ENCODE measurements around the gene ZKSCAN5.

DNA sequence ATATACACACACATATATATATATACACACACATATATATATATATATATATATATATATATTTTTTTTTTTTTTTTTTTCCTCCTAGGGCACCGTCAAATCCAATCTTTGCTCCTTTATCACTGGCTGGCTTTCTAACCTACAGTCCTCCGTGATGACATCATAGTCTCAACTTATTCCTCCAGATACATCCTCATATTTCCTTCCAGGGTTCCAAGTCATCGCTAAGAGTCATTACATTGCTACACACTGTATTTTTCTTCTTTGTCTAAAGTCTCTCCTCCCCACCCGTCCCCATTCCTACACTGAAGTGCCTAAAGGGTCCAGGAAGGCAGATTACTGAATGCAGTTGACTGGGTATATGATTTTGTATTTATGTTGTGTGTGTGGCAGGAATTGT, 48.6 kb downstream of the ZKSCAN5 start:
- TF ChIP-seq, protein P1, sequence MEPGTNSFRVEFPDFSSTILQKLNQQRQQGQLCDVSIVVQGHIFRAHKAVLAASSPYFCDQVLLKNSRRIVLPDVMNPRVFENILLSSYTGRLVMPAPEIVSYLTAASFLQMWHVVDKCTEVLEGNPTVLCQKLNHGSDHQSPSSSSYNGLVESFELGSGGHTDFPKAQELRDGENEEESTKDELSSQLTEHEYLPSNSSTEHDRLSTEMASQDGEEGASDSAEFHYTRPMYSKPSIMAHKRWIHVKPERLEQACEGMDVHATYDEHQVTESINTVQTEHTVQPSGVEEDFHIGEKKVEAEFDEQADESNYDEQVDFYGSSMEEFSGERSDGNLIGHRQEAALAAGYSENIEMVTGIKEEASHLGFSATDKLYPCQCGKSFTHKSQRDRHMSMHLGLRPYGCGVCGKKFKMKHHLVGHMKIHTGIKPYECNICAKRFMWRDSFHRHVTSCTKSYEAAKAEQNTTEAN (CRISPR knock-in tag; IDR thresholded peaks at IDR 0.05) = no peak
- TF ChIP-seq, protein P2, sequence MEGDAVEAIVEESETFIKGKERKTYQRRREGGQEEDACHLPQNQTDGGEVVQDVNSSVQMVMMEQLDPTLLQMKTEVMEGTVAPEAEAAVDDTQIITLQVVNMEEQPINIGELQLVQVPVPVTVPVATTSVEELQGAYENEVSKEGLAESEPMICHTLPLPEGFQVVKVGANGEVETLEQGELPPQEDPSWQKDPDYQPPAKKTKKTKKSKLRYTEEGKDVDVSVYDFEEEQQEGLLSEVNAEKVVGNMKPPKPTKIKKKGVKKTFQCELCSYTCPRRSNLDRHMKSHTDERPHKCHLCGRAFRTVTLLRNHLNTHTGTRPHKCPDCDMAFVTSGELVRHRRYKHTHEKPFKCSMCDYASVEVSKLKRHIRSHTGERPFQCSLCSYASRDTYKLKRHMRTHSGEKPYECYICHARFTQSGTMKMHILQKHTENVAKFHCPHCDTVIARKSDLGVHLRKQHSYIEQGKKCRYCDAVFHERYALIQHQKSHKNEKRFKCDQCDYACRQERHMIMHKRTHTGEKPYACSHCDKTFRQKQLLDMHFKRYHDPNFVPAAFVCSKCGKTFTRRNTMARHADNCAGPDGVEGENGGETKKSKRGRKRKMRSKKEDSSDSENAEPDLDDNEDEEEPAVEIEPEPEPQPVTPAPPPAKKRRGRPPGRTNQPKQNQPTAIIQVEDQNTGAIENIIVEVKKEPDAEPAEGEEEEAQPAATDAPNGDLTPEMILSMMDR (IDR thresholded peaks at IDR 0.05) = no peak
- TF ChIP-seq EMX1 (CRISPR knock-in tag; IDR thresholded peaks at IDR 0.05) (no peak), GABPB1 (CRISPR knock-in tag; IDR thresholded peaks at IDR 0.05) (no peak)
